Transverse colon (tissue), 4 donors: ENCODE data around the gene GNB1.

Experiments
- CTCF ChIP-seq, 5 experiments: fragments of 200-600 bp in 3 of 5; fragments of 450-650 bp in 2 of 5; sonication (generic) in 3 of 5; IDR thresholded peaks; 1 replicate in 2 of 5; 2 replicates in 3 of 5; pipeline ENCODE4 v1.5.1; 2016 to 2017; ENCODE audit warnings: antibody characterized with exemption in 5 of 5, inconsistent platforms in 3 of 5, mild to moderate bottlenecking in 2 of 5, moderate library complexity in 1 of 5
- EP300 ChIP-seq: sonication (generic); formaldehyde crosslinking; IDR thresholded peaks from one replicate; pipeline ENCODE4 v1.6.1; 2017; ENCODE audit warnings: antibody characterized with exemption, low read depth
- POLR2A ChIP-seq: fragments of 450-650 bp; IDR thresholded peaks from one replicate; pipeline ENCODE4 v1.6.1; 2016; ENCODE audit warnings: antibody characterized with exemption, mild to moderate bottlenecking, moderate library complexity
- POLR2AphosphoS5 ChIP-seq, 3 donors: sonication (generic); formaldehyde crosslinking; IDR thresholded peaks; one replicate each; pipeline ENCODE4 v1.6.1; 2016; ENCODE audit warnings: antibody characterized with exemption in 3 of 3

- TF ChIP-seq CTCF (IDR thresholded peaks at IDR 0.05) (no peak), POLR2A (no peak), POLR2AphosphoS5 (IDR thresholded peaks at IDR 0.05) (no peak), EP300 (no peak)
Observed at GRCh38 chr1:1836119-1836518, 54.8 kb downstream of the GNB1 start.
